GM12891 (cell line): Measurements from ENCODE around the gene CYP17A1.

ENCODE experiments used
- DNase-seq: peaks from one replicate; pipeline ENCODE4 v3.0.0; 2011; ENCODE audit warnings: low spot score; ENCODE audit not compliant: insufficient read length
- FAIRE-seq: peaks from 2 replicates; lab custom pipeline; 2011; peaks lifted over from hg19 to GRCh38; lab: Jason Lieb, UNC
- PAX5 ChIP-seq: IDR thresholded peaks from 2 replicates; pipeline ENCODE4 v1.6.1; 2011; ENCODE audit warnings: low read length, moderate library complexity, mild to moderate bottlenecking; ENCODE audit not compliant: insufficient read depth, severe bottlenecking
- POLR2A ChIP-seq: IDR thresholded peaks from 2 replicates; pipeline ENCODE4 v1.6.1; 2011; ENCODE audit warnings: low read depth, low read length, control low read depth
- POLR2AphosphoS5 ChIP-seq: IDR thresholded peaks from 2 replicates; pipeline ENCODE4 v1.6.1; 2011; ENCODE audit warnings: low read depth, low read length, control low read depth
- POU2F2 ChIP-seq: IDR thresholded peaks from 2 replicates; pipeline ENCODE4 v1.6.1; 2011; ENCODE audit warnings: low read depth, mild to moderate bottlenecking, control low read depth, low read length, moderate library complexity
- SPI1 ChIP-seq: IDR thresholded peaks from 2 replicates; pipeline ENCODE4 v1.6.1; 2011; ENCODE audit warnings: low read depth, low read length, control low read depth
- TAF1 ChIP-seq: IDR thresholded peaks from 2 replicates; pipeline ENCODE4 v1.6.1; 2011; ENCODE audit warnings: low read depth, low read length, control low read depth

Gene CYP17A1

GRCh38 chr10:102817175-102817574 lies 20.0 kb downstream of the CYP17A1 start:
- no peak for TF ChIP-seq POLR2AphosphoS5
- TF ChIP-seq TAF1: no peak
- TF ChIP-seq POLR2A: no peak
- TF ChIP-seq PAX5: no peak
- no peak for TF ChIP-seq SPI1
- TF ChIP-seq POU2F2: no peak
- FAIRE-seq: no peak
- DNase-seq: no peak

GRCh38 chr10:102815790-102816549 lies 21.2 kb downstream of the CYP17A1 start:
- FAIRE-seq: peak; percentile 66
- DNase-seq: no peak

GRCh38 chr10:102814873-102815661 lies 22.1 kb downstream of the CYP17A1 start:
- DNase-seq (no peak), FAIRE-seq (peak; percentile 41)
- TF ChIP-seq PAX5 (no peak), POU2F2 (no peak), TAF1 (no peak), POLR2A (no peak), POLR2AphosphoS5 (no peak), SPI1 (no peak)

More at GRCh38 chr10:102815790-102816549, 21.2 kb downstream of the CYP17A1 start:
- TF ChIP-seq TAF1 (no peak), POLR2A (no peak), POLR2AphosphoS5 (no peak), POU2F2 (no peak), SPI1 (no peak), PAX5 (no peak)

GRCh38 chr10:102814453-102814871 lies 22.8 kb downstream of the CYP17A1 start:
- DNase-seq (no peak), FAIRE-seq (no peak)
- TF ChIP-seq PAX5 (no peak), POU2F2 (no peak), POLR2A (no peak), TAF1 (no peak), POLR2AphosphoS5 (no peak), SPI1 (no peak)

- DNase-seq (no peak), FAIRE-seq (no peak)
- TF ChIP-seq SPI1: no peak
- no peak for TF ChIP-seq POU2F2
- no peak for TF ChIP-seq PAX5
- TF ChIP-seq TAF1: no peak
- no peak for TF ChIP-seq POLR2AphosphoS5
- no peak for TF ChIP-seq POLR2A
Measured at GRCh38 chr10:102813734-102814452, 23.3 kb downstream of the CYP17A1 start.

GRCh38 chr10:102813017-102813541 lies 24.1 kb downstream of the CYP17A1 start:
- TF ChIP-seq POU2F2: no peak
- TF ChIP-seq PAX5: no peak
- no peak for TF ChIP-seq TAF1
- no peak for TF ChIP-seq SPI1
- no peak for TF ChIP-seq POLR2A
- no peak for TF ChIP-seq POLR2AphosphoS5
- FAIRE-seq (no peak), DNase-seq (no peak)

- peak; percentile 84 for TF ChIP-seq SPI1
- no peak for TF ChIP-seq POLR2A
- DNase-seq: no peak
- FAIRE-seq: peak; percentile 87
Measured at GRCh38 chr10:102812231-102812876, 24.9 kb downstream of the CYP17A1 start.

GRCh38 chr10:102811346-102811745 lies 25.9 kb downstream of the CYP17A1 start:
- no peak for DNase-seq
- TF ChIP-seq POLR2AphosphoS5 (no peak), TAF1 (no peak), POU2F2 (no peak), PAX5 (no peak), POLR2A (no peak), SPI1 (no peak)
- no peak for FAIRE-seq

GRCh38 chr10:102808380-102808779 lies 28.8 kb downstream of the CYP17A1 start:
- no peak for DNase-seq
- FAIRE-seq: no peak
- TF ChIP-seq POU2F2 (no peak), SPI1 (no peak), POLR2AphosphoS5 (no peak), PAX5 (no peak), TAF1 (no peak), POLR2A (no peak)
